Activated T-cell treated with anti-CD3 and anti-CD28 coated beads, Interleukin-2, amount 50 U/mL, for 4 hours (primary cell): ENCODE results near the gene ITGA11. TPM values are rescaled to one million over a fixed set of nuclear protein-coding genes. Genes with fewer than 3 reads are reported as not detected.
"Not testable (repeated sequence)": the region's sequence is repeated elsewhere in the genome, so short reads cannot be mapped to it uniquely, and the experiment has no call there.

ENCODE experiments used
- ATAC-seq, 2 donors: fragments of 200-7000 bp; cut with Tn5 transposase; one replicate each; pipeline ENCODE4 v1.10.0; 2021
- DNase-seq: peaks from one replicate; pipeline ENCODE4 v3.0.0-alpha.2; 2020
- H3K27me3 Mint-ChIP-seq: one replicate; pipeline ENCODE4 v1.8.0; 2021; ENCODE audit warnings: low read depth, mixed read lengths
- H3K36me3 Mint-ChIP-seq: one replicate; pipeline ENCODE4 v1.8.0; 2022; ENCODE audit warnings: mixed read lengths; ENCODE audit not compliant: insufficient read depth
- H3K4me1 Mint-ChIP-seq: one replicate; pipeline ENCODE4 v1.8.0; 2021; ENCODE audit warnings: low read depth, mixed read lengths
- H3K4me3 Mint-ChIP-seq: one replicate; pipeline ENCODE4 v1.8.0; 2021; ENCODE audit warnings: mild to moderate bottlenecking, moderate library complexity, mixed read lengths
- H3K9me3 Mint-ChIP-seq: one replicate; pipeline ENCODE4 v1.8.0; 2021; ENCODE audit warnings: mixed read lengths
- total RNA-seq, 3 donors: library from RNA; stranded (reverse); gene quantifications; one replicate each; pipeline ENCODE4 v1.2.1, GENCODE V29; 2021

Gene ITGA11
- total RNA-seq, 3 donors from 2014 or later: 0.05 to 0.21 TPM; not detected in 1

DNA sequence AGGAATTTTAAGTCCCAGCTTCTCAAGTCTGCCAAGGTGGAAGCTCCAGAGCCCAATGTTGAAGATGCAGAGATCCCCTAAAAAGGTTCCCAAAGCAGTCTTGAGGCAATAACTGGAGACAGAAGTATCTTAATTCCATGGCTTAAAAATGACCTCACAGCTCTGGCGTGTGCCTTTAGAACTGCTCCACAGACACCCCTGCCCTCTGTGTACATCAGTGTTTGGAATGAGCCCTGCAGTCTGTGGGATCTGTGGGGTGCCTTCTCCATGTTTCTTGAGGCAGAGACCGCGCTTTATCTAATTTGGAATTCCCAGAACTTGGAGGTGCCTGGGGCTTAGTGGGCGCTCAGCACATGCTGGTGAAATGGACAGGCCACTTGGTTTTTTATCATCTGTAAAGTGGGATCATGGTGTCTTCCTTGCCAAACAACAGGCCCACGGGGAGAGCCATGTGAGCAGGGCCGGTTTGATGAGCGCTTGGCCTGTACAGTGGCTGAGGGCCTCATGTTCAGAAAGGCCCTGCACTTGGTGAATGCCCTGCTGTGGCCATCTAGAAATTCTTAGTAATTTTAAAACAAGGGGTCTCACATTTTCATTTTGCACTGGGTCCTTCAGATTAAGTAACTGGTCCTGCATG, 7.1 kb downstream of the ITGA11 start:
- H3K36me3 Mint-ChIP-seq: no peaks in the 10 kb centered on the region

DNA sequence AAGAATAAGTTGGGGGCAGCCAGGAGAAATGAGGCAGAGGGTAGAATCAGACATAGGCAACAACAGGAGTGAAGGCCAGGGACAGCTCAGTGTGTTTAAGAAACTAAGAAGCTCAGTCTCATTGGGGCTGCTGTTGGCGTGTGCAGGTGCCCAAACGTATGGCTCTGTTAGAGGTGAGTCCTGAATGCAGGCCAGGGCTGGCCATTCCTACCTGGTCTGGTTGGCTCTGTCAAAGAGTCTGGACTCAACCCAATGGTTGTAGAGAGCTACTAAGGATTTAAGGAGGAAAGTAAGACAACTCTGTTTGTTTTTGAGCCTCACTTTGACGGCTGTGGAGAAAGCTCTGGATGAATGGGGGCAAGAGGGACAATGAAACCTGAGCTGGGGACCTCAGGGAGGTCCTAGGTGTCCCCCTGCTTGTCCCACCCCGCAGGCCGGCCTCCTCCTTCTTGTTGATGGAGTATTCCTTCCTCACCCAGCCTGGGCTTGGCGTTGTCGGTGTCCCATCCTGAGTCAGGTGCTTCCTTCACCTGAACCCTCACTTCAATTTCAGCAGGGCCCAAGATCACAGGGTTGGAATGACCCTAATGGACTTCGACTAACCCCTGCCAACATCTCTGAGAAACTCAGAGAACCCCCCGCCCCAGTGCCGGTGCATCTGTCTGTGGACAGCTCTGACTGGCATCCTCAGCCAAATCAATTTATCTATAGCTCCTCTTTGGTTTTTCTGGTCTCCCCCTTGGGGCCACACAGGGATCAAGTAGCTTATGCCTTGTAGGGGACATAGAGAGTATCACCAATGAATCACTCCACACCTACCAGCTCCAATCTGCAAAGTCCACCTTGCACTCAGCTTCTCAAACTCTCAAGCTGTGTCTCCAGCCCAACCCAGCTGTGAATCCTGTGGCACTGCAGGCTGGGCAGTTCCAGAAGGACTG, 8.3 kb downstream of the ITGA11 start:
- no peak overlapping the region for H3K4me3 Mint-ChIP-seq
- DNase-seq (no peak), ATAC-seq (no peak)
- no peaks in the 10 kb centered on the region for H3K9me3 Mint-ChIP-seq
- H3K4me1 Mint-ChIP-seq: no peaks in the 10 kb centered on the region
- no peaks in the 10 kb centered on the region for H3K36me3 Mint-ChIP-seq
- H3K27me3 Mint-ChIP-seq: peaks cover 14% of the 10 kb centered on the region

More for the DNA sequence above, 7.1 kb downstream of the ITGA11 start:
- ATAC-seq (no peak), DNase-seq (no peak)
- no peaks in the 10 kb centered on the region for H3K9me3 Mint-ChIP-seq
- peaks cover 17% of the 10 kb centered on the region for H3K27me3 Mint-ChIP-seq
- no peaks in the 10 kb centered on the region for H3K4me1 Mint-ChIP-seq
- no peak overlapping the region for H3K4me3 Mint-ChIP-seq

DNA sequence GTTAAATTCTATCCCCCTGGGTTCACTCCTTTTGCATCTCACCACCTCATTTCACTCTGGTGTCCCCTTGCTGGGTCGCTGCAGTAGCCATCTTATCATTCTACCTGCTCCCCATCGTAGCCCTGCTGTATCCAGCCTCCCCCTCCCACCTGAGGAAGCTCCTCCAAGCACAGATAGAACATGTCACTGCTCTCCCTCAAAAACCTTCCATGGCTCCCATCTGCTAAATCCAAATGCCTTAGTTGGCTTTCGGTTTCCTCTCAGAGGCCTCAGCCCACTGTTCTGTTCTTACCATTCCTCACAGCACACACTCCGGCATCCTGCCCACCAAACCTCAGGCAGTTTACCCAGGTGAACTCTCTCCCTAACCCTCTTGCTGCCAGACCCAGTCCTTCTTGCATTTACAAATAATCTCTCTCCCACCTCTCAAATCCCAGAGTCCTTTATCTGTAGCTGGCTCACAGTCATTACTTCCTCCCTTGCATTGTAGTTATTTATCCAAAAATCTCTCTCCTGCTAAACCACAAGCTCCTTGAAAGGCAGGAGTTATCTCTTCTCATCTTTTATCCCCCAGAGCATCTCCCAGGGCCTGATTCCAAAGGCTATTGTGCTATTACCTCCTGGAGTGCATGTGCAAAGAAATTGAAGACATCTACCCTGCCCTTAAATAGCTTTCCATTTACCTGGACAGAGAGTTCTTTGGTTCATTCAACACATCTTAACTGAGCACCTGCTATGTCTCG, 9.4 kb downstream of the ITGA11 start:
- not testable (repeated sequence) for H3K4me3 Mint-ChIP-seq, H3K36me3 Mint-ChIP-seq, H3K27me3 Mint-ChIP-seq, ATAC-seq, H3K4me1 Mint-ChIP-seq, H3K9me3 Mint-ChIP-seq, DNase-seq

DNA sequence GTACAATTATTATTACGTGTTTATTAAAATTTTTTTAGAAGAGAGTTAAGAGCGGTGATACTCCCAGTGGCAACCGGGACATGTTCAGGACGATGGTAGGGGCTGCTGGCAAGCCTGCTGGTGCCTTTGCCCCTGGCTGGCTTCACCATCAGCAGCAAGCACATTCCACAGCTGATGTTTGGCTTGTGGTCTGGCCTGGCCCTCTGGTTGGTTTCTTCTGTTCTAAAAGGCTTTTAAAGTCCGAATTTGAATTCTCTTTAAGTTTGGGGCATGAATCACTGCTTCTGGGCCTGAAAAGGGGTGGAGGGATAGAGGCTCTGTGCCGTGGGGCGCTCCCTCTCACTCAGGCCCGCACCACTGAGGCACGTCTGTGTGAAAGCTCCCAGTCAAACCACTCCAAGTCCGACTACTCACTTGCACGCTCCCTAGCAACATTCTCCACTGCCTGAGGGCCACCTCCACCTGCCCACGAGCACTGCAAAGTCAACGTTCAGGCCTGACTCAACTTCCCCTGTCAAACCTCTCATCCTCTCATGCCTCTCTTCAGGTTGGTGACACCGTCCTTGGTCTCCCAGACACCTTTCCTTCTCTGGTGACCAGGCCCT, 10.1 kb downstream of the ITGA11 start:
- H3K4me3 Mint-ChIP-seq: no peak overlapping the region
- peaks cover 3% of the 10 kb centered on the region for H3K27me3 Mint-ChIP-seq
- no peak for ATAC-seq
- H3K4me1 Mint-ChIP-seq: no peaks in the 10 kb centered on the region
- no peak for DNase-seq
- H3K9me3 Mint-ChIP-seq: no peaks in the 10 kb centered on the region
- H3K36me3 Mint-ChIP-seq: no peaks in the 10 kb centered on the region

DNA sequence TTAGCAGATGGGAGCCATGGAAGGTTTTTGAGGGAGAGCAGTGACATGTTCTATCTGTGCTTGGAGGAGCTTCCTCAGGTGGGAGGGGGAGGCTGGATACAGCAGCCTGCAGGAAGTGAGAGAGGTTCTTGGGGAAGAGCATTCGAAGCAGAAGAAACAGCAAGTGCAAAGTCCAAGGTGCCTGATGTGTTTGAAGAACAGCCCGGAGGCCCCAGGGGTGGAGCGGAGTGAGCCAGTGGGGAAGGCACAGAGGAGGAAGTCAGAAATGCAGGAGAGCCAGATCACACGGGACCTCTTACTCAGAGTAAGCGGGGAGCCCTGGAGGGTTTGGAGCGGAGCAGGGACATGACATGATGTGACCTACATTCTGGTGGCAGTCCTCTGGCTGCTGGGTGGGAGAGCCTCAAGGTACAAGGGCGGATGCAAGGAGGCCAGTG, 10.8 kb downstream of the ITGA11 start:
- Mint-ChIP-seq H3K4me3 (no peak overlapping the region), H3K27me3 (peaks cover 3% of the 10 kb centered on the region), H3K36me3 (no peaks in the 10 kb centered on the region), H3K4me1 (no peaks in the 10 kb centered on the region), H3K9me3 (no peaks in the 10 kb centered on the region)
- no peak for ATAC-seq
- DNase-seq: no peak

DNA sequence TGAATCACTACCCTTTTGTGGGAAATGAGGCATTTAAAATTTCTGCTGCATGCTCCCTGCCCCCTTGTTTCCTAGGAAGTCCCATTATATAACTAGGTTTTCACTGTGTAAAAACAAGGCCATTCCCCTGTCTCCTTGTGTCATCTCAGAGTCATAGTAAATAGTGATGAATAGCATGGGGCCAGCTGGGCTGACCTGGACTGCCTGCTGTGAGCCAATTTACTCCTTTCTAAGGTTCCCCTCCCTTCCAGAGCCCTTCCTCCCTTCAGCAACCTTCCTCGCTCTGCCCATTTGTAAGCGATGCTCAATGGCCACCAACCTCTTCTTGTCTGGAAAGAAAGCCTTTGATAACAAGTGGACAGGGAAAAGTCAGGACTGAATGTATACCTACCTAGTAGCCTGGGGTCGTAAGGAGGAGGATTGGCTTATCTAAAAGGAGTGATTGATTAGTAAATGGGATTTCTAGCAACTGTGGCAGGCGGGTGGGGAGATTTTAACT, 11.7 kb downstream of the ITGA11 start:
- Mint-ChIP-seq H3K27me3 (peaks cover 3% of the 10 kb centered on the region), H3K4me1 (no peaks in the 10 kb centered on the region), H3K4me3 (no peak overlapping the region), H3K9me3 (no peaks in the 10 kb centered on the region), H3K36me3 (no peaks in the 10 kb centered on the region)
- ATAC-seq: no peak
- no peak for DNase-seq

DNA sequence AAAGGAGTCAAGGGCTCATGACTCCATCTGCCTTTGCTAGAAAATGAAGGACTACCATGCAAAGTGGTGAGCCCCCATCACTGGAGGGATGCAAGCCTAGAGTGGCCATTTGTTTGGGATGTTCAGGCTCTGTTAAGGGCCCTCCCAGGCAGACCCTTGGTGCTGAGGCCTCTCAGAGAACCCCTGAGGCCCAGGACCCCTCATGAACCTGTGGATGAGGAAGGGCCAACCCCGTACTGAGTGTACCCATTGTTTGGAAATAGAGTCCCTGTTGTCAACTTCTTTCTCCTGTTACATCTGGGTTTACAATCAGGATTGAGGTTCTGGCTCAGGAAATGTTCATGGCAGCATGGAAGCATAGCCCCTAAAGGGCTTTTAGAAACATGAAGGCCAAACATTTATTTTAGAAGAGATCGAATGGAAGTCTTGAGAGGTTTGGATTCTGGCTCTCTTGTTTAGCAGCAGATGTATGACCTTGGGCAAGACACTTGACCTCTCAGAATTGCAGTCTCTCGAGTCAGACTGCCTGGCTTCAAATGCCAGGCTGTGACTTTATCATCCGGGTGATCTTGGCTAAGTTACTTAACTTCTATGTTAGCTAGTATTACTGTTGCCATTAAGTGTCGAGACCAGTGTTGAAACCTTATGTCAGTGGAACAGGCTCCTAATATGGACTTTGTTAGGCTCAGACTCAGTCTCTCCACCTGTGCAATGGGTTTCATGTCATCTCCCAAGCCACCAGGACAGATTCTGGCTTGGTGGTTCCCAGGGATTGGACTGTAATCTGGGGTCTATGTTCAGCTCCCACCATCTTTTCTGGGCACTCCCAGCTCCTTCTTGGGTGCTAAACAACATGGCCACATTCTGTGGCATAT, 12.4 kb downstream of the ITGA11 start:
- H3K4me1 Mint-ChIP-seq: no peaks in the 10 kb centered on the region
- H3K9me3 Mint-ChIP-seq: no peaks in the 10 kb centered on the region
- H3K27me3 Mint-ChIP-seq: peaks cover 3% of the 10 kb centered on the region
- H3K36me3 Mint-ChIP-seq: no peaks in the 10 kb centered on the region
- ATAC-seq: no peak
- no peak overlapping the region for H3K4me3 Mint-ChIP-seq
- no peak for DNase-seq

DNA sequence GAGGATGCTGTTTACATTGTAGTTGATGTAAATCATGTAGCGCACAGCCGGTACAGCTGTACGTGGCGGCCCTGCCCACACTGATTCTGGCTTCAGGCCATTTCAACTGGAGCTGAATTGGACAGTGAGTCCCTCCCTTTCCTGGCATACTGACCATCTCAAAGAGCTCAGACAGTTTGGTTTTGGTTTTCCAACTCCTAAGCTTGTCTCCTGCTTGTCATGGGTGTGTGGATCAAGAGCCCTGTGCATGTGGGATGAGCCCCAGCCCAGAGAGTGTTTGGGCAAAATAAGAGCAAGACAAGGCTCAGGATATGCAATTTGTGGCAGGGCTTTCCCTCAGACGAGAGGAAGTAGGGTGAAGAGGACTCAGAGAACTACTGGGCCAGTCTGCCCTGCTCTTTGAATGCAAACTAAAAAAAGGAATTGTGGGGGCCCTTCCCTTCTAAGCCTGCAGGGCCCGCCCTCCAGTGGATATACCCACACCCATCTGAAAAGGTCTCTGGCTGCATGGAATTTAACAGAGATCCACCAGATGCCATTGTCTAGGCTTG, 13.3 kb downstream of the ITGA11 start:
- ATAC-seq (no peak), DNase-seq (no peak)
- H3K4me1 Mint-ChIP-seq: no peaks in the 10 kb centered on the region
- no peaks in the 10 kb centered on the region for H3K27me3 Mint-ChIP-seq
- H3K36me3 Mint-ChIP-seq: no peaks in the 10 kb centered on the region
- H3K9me3 Mint-ChIP-seq: no peaks in the 10 kb centered on the region
- no peak overlapping the region for H3K4me3 Mint-ChIP-seq

DNA sequence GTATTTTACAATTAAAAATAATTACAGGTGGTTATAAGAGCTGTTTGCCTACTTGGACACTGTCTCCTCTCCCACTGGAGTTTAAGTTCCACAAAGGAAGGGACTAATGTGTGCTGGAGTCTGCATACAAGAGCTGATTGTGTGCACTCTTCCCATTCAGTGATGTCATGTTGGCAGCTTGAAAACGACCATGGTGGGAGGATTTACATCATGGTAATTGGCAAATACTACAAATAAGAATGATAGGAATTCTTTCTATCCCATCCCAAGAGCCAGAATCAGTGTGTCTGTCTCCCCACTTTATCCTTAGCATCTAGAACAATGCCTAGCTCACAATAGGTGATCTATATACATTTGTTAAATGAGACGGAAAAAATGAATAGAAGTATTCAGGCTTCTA, 14.1 kb downstream of the ITGA11 start:
- DNase-seq (no peak), ATAC-seq (no peak)
- Mint-ChIP-seq H3K36me3 (no peaks in the 10 kb centered on the region), H3K27me3 (no peaks in the 10 kb centered on the region), H3K4me3 (no peak overlapping the region), H3K4me1 (no peaks in the 10 kb centered on the region), H3K9me3 (no peaks in the 10 kb centered on the region)

DNA sequence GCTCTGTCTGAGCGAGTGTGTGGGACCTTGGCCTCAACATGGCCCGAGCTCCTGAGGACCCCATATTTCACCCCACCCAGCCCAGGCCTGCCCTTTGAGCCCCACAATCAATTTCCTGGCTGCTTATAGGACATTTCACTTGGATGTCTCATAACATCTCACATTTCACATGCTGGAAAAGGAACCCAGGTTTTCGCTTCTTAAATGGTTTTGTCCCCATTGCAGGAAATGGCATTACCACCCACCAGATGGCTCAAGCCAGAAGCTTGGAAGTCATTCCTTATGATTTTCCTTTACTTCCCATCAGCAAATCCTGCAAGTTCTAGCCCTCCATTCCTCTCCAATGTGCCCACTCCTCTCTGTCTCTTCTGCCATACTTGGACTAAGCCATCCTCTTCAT, 14.9 kb downstream of the ITGA11 start:
- ATAC-seq: no peak
- Mint-ChIP-seq H3K9me3 (no peaks in the 10 kb centered on the region), H3K4me3 (no peak overlapping the region), H3K27me3 (no peaks in the 10 kb centered on the region), H3K4me1 (no peaks in the 10 kb centered on the region), H3K36me3 (no peaks in the 10 kb centered on the region)
- DNase-seq: no peak

DNA sequence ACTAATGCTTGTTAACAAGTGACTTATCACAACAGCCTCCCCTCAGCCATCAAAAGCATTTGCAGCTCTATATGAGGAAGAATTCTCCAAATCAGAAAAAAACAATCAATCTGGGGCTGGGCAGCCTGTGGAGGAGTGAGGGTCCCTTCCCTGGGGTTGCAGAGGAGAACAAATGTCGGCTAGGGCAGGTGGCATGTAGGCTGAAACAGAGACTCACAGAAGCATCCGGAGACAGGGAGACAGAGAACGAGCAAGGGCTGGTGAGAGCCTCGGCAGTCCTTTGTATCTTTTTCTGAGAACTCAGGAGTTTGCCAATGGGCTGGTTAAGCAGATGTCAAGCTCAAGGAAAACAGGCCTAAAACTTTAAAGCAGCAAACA, 15.8 kb downstream of the ITGA11 start:
- no peak for DNase-seq
- ATAC-seq: no peak
- no peaks in the 10 kb centered on the region for H3K36me3 Mint-ChIP-seq
- no peaks in the 10 kb centered on the region for H3K27me3 Mint-ChIP-seq
- H3K4me1 Mint-ChIP-seq: no peaks in the 10 kb centered on the region
- no peaks in the 10 kb centered on the region for H3K9me3 Mint-ChIP-seq
- H3K4me3 Mint-ChIP-seq: no peak overlapping the region

DNA sequence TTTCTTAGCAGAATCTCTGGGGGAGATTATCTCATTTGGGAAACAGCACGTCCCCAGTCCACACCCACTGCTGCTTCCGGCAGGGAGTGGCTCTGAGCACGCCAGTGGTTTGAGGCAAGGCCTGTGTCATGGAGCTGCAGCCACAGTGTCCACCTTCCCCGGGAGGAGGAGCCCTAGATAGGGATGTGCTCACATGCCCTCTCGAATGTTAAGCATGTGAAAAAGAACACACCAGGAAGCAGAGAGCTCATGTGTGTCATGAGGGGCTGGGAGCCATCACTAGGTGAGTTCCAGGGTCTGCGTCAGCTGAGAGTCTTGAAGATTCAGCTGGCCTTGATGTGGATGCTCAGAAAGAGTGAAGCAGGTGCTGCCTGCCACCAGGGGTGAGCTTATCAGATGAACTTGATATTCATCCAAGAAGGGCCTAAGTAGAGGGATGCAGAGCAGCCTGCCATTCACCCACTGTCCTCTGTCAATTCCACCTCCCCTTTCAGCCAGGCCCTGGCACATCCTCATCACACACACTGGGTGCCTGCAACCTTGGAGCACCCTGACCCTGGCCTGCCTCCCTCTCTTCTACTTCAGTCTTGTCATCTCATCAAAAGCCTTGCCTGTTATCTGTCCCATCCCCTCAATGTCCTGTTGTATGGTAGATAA, 16.3 kb downstream of the ITGA11 start:
- no peaks in the 10 kb centered on the region for H3K27me3 Mint-ChIP-seq
- H3K36me3 Mint-ChIP-seq: no peaks in the 10 kb centered on the region
- DNase-seq (no peak), ATAC-seq (no peak)
- no peaks in the 10 kb centered on the region for H3K9me3 Mint-ChIP-seq
- H3K4me1 Mint-ChIP-seq: no peaks in the 10 kb centered on the region
- no peak overlapping the region for H3K4me3 Mint-ChIP-seq

DNA sequence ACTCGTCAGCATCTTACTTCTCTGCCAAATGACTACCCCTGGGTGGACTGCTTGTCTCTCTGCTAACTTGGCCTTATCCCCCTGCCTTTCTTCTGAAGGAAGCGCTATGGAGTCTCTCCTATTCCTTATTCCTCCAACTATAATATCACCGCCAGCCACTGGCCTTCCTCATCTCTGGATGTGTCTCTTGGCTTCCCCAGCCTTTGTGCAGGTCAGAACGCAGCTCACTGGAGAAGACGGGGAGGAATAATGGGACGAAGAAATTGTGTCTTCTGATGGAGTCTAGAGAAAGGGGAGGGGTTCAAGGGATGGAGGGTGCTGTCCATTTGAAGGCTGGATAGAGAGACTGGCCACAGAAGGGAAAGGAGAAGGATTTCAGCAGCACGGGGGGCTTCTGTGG, 16.9 kb downstream of the ITGA11 start:
- Mint-ChIP-seq H3K4me1 (no peaks in the 10 kb centered on the region), H3K36me3 (no peaks in the 10 kb centered on the region), H3K9me3 (no peaks in the 10 kb centered on the region), H3K27me3 (no peaks in the 10 kb centered on the region), H3K4me3 (no peak overlapping the region)
- ATAC-seq (no peak), DNase-seq (no peak)
